PC-3 (cell line): ENCODE data around the gene CSMD2. TPM values are rescaled to one million over a fixed set of nuclear protein-coding genes. Genes with fewer than 3 reads are reported as not detected.

Experiments
- ATAC-seq: fragments of 200-7000 bp; cut with Tn5 transposase; 2 replicates; pipeline ENCODE4 v1.9.1; 2020; ENCODE audit warnings: mild to moderate bottlenecking, moderate library complexity
- BruUV-seq: library from RNA; stranded (reverse); fragments of 400-500 nt; replicated peaks from 2 replicates; lab custom pipeline; 2021; lab: Mats Ljungman, UMichigan
- CTCF ChIA-PET: fragments of 300-600 bp; sonication (Branson Sonifier 250); formaldehyde crosslinking; loops from one replicate; lab custom pipeline; 2022; ENCODE audit warnings: antibody characterized with exemption; lab: Charles Lee
- POLR2A ChIA-PET: fragments of 300-600 bp; sonication (Branson Sonifier 250); formaldehyde crosslinking; loops from one replicate; lab custom pipeline; 2022; ENCODE audit warnings: antibody characterized with exemption; ENCODE audit not compliant: unreplicated experiment; lab: Charles Lee
- DNase-seq: peaks from one replicate; pipeline ENCODE4 v3.0.0-alpha.2; 2015
- H2AFZ ChIP-seq: fragments of 300-600 bp; sonication (generic); 2 replicates; pipeline ENCODE4 v1.6.0; 2016; ENCODE audit warnings: antibody characterized with exemption, low read length
- H3F3A ChIP-seq: fragments of 300-600 bp; sonication (generic); one replicate; pipeline ENCODE4 v1.6.0; 2017; ENCODE audit warnings: antibody characterized with exemption, low read length, control low read depth, mild to moderate bottlenecking; ENCODE audit not compliant: unreplicated experiment
- H3K27ac ChIP-seq: fragments of 300-600 bp; sonication (generic); 2 replicates; pipeline ENCODE4 v1.5.1; 2016; ENCODE audit warnings: mild to moderate bottlenecking, low read length
- H3K27me3 ChIP-seq: fragments of 300-600 bp; sonication (generic); 2 replicates; pipeline ENCODE4 v1.6.1; 2016; ENCODE audit warnings: low read length, mixed read lengths
- H3K36me3 ChIP-seq: fragments of 300-600 bp; sonication (generic); 2 replicates; pipeline ENCODE4 v1.6.1; 2016; ENCODE audit warnings: low read depth, mixed run types, low read length, mixed read lengths
- H3K4me1 ChIP-seq: fragments of 300-600 bp; sonication (generic); 2 replicates; pipeline ENCODE4 v1.5.1; 2016; ENCODE audit warnings: low read length; ENCODE audit not compliant: insufficient read depth
- H3K4me2 ChIP-seq: fragments of 300-600 bp; sonication (generic); 2 replicates; pipeline ENCODE4 v1.6.0; 2016; ENCODE audit warnings: low read length
- H3K4me3 ChIP-seq: fragments of 300-600 bp; sonication (generic); 2 replicates; pipeline ENCODE4 v1.5.1; 2016; ENCODE audit warnings: mild to moderate bottlenecking, low read length, mixed read lengths
- H3K79me2 ChIP-seq: fragments of 300-600 bp; sonication (generic); 2 replicates; pipeline ENCODE4 v1.6.1; 2017; ENCODE audit warnings: low read length, mixed read lengths
- H3K9ac ChIP-seq: fragments of 300-600 bp; sonication (generic); 2 replicates; pipeline ENCODE4 v1.6.0; 2016; ENCODE audit warnings: mild to moderate bottlenecking, low read length
- H3K9me2 ChIP-seq: fragments of 300-600 bp; sonication (generic); replicated peaks from 2 replicates; pipeline ENCODE4 v1.6.1; 2016; ENCODE audit warnings: mixed run types, low read length, mixed read lengths
- H3K9me3 ChIP-seq: fragments of 300-600 bp; sonication (generic); 2 replicates; pipeline ENCODE4 v1.6.1; 2016; ENCODE audit warnings: low read length, mixed read lengths
- H4K20me1 ChIP-seq: fragments of 300-600 bp; sonication (generic); 2 replicates; pipeline ENCODE4 v1.6.1; 2016; ENCODE audit warnings: low read length, mixed read lengths
- CTCF ChIP-seq: fragments of 300-600 bp; sonication (generic); conservative IDR thresholded peaks from 2 replicates; pipeline ENCODE4 v1.5.1; 2017; ENCODE audit warnings: antibody characterized with exemption, low read depth, mild to moderate bottlenecking, low read length
- EZH2 ChIP-seq: fragments of 300-600 bp; sonication (generic); IDR thresholded peaks from one replicate; pipeline ENCODE4 v1.6.1; 2017; ENCODE audit warnings: antibody characterized with exemption, mild to moderate bottlenecking, low read length; ENCODE audit not compliant: unreplicated experiment
- EZH2phosphoT487 ChIP-seq: fragments of 300-600 bp; sonication (generic); IDR thresholded peaks from 2 replicates; pipeline ENCODE4 v1.6.1; 2018; ENCODE audit warnings: mild to moderate bottlenecking, antibody characterized with exemption, low read length, borderline replicate concordance
- intact Hi-C: fragments of 100-400 bp; cut with micrococcal nuclease; formaldehyde crosslinking; loops from 2 replicates; pipeline ENCODE4 v1.9.0; 2023
- total RNA-seq: library from RNA; depleted of rRNA; stranded (reverse); fragments of >200 nt; gene quantifications from 2 replicates; pipeline ENCODE4 v1.2.3, GENCODE V29; 2014

CSMD2 gene
- total RNA-seq, 1 experiment from 2014 or later: not detected

- H3K79me2 ChIP-seq: no peaks in the 10 kb centered on the region
- POLR2A ChIA-PET: no interaction called here
- H3K36me3 ChIP-seq: no peaks in the 10 kb centered on the region
- H3K27me3 ChIP-seq: no peaks in the 10 kb centered on the region
- no peaks in the 10 kb centered on the region for H3K4me1 ChIP-seq
- DNase-seq (no peak), ATAC-seq (no peak)
- H3F3A ChIP-seq: no peaks in the 10 kb centered on the region
- CTCF ChIA-PET: no interaction called here
- no peak overlapping the region for H3K4me3 ChIP-seq
- H3K27ac ChIP-seq: no peak overlapping the region
- H3K4me2 ChIP-seq: no peak overlapping the region
- intact Hi-C loops: no loop called here
- H4K20me1 ChIP-seq: no peaks in the 10 kb centered on the region
- BruUV-seq: no TSS peak
- no peaks in the 10 kb centered on the region for H3K9me2 ChIP-seq
- H3K9me3 ChIP-seq: no peaks in the 10 kb centered on the region
- H3K9ac ChIP-seq: no peak overlapping the region
- no peak overlapping the region for H2AFZ ChIP-seq
- TF ChIP-seq EZH2 (no peak), CTCF (no peak), EZH2phosphoT487 (no peak)
Observed at GRCh38 chr1:33849211-33849610, 315.8 kb downstream of the CSMD2 start.

GRCh38 chr1:33848205-33848937 is 316.7 kb downstream of the CSMD2 start:
- Histone ChIP-seq H3K4me2 (no peak overlapping the region), H4K20me1 (no peaks in the 10 kb centered on the region), H3K9me3 (no peaks in the 10 kb centered on the region), H3K36me3 (no peaks in the 10 kb centered on the region), H3K9ac (no peak overlapping the region), H3K4me1 (no peaks in the 10 kb centered on the region), H3K79me2 (no peaks in the 10 kb centered on the region), H3K4me3 (no peak overlapping the region), H3K27me3 (no peaks in the 10 kb centered on the region), H2AFZ (no peak overlapping the region), H3F3A (no peaks in the 10 kb centered on the region), H3K27ac (no peak overlapping the region), H3K9me2 (no peaks in the 10 kb centered on the region)
- no peak for ATAC-seq
- DNase-seq: no peak
- ChIA-PET CTCF (no interaction called here), POLR2A (no interaction called here)
- intact Hi-C loops: no loop called here
- no TSS peak for BruUV-seq
- no peak for TF ChIP-seq CTCF
- no peak for TF ChIP-seq EZH2
- no peak for TF ChIP-seq EZH2phosphoT487

- H4K20me1 ChIP-seq: no peaks in the 10 kb centered on the region
- no peak overlapping the region for H3K9ac ChIP-seq
- DNase-seq: no peak
- no peaks in the 10 kb centered on the region for H3K4me1 ChIP-seq
- intact Hi-C loops: no loop called here
- no TSS peak for BruUV-seq
- H3K27ac ChIP-seq: no peak overlapping the region
- H3K9me3 ChIP-seq: no peaks in the 10 kb centered on the region
- H3K79me2 ChIP-seq: no peaks in the 10 kb centered on the region
- no peak for ATAC-seq
- TF ChIP-seq CTCF (no peak), EZH2phosphoT487 (no peak), EZH2 (no peak)
- CTCF ChIA-PET: no interaction called here
- H3K4me3 ChIP-seq: no peak overlapping the region
- no peaks in the 10 kb centered on the region for H3F3A ChIP-seq
- H3K4me2 ChIP-seq: no peak overlapping the region
- no peaks in the 10 kb centered on the region for H3K27me3 ChIP-seq
- POLR2A ChIA-PET: no interaction called here
- no peak overlapping the region for H2AFZ ChIP-seq
- no peaks in the 10 kb centered on the region for H3K9me2 ChIP-seq
- no peaks in the 10 kb centered on the region for H3K36me3 ChIP-seq
Observed at GRCh38 chr1:33846861-33847260, 318.2 kb downstream of the CSMD2 start.
